Right lobe of liver (tissue), 6 donors: ENCODE measurements around the gene HNRNPH3. TPM values are rescaled to one million over a fixed set of nuclear protein-coding genes. Genes with fewer than 3 reads are reported as not detected.

Experiments
- ATAC-seq, 4 donors: fragments of 200-7000 bp; cut with Tn5 transposase; one replicate each; pipeline ENCODE4 v1.9.1; 2020; ENCODE audit warnings: mild to moderate bottlenecking in 4 of 4, moderate library complexity in 4 of 4
- DNase-seq, 3 donors: peaks; one replicate each; pipeline ENCODE4 v3.0.0-alpha.2; 2020
- H3K27ac ChIP-seq, 3 donors: fragments of 200-600 bp; one replicate each; pipeline ENCODE4 v1.8.0; 2022
- H3K27me3 ChIP-seq, 2 donors: fragments of 200-600 bp; one replicate each; pipeline ENCODE4 v1.8.0; 2022
- H3K36me3 ChIP-seq, 4 donors: fragments of 200-600 bp; sonication (generic) in 1 of 4; one replicate each; pipeline versions ENCODE4 v1.5.1 to v1.8.0; 2017 to 2022; ENCODE audit warnings: control low read depth in 1 of 4
- H3K4me1 ChIP-seq, 4 donors: fragments of 200-600 bp; sonication (generic) in 1 of 4; one replicate each; pipeline versions ENCODE4 v1.5.1 to v1.8.0; 2017 to 2022; ENCODE audit warnings: control low read depth in 1 of 4
- H3K4me3 ChIP-seq, 3 donors: fragments of 200-600 bp; one replicate each; pipeline ENCODE4 v1.8.0; 2022
- H3K9me3 ChIP-seq, 4 donors: fragments of 200-600 bp; sonication (generic) in 1 of 4; one replicate each; pipeline versions ENCODE4 v1.5.1 to v1.8.0; 2017 to 2022; ENCODE audit warnings: control low read depth in 1 of 4
- POLR2A ChIP-seq: fragments of 450-650 bp; IDR thresholded peaks from one replicate; pipeline ENCODE4 v1.6.1; 2017; ENCODE audit warnings: antibody characterized with exemption, mild to moderate bottlenecking
- WGBS: methylation state at CpG from one replicate; pipeline ENCODE4 v1.1.6; 2018; ENCODE audit warnings: low coverage, low lambda C conversion rate; ENCODE audit not compliant: insufficient coverage; ENCODE audit errors: missing lambda C conversion rate; 5-methylcytosine and 5-hydroxymethylcytosine counted together
- intact Hi-C, 2 donors: fragments of 100-400 bp; cut with DNase I; formaldehyde crosslinking; loops; one replicate each; pipeline versions ENCODE4 v1.11.2 to v1.14.1; 2022
- total RNA-seq, 6 experiments: library from RNA; depleted of rRNA in 2 of 6; stranded (reverse); fragments of >200 nt in 2 of 6; fragmentation: NEBNext Ultra II Directional in 3 of 6; extraction: Animal tissue kit (Norgen Biotek cat#: 25700) in 3 of 6; gene quantifications; one replicate each; pipeline versions ENCODE4 v1.1.0 to v1.2.4, GENCODE V29; 2016 to 2023
- TF ChIP-seq, protein P1 (sequence below), 4 donors: fragments of 200-600 bp in 3 of 4; fragments of 450-650 bp in 1 of 4; IDR thresholded peaks; one replicate each; pipeline versions ENCODE4 v1.5.1 to v1.8.0; 2016 to 2022; ENCODE audit warnings: antibody characterized with exemption in 4 of 4, mild to moderate bottlenecking in 2 of 4
- donor health status: DM: no; HTN: yes; CAD: no.
- donor health status: DM: no; HTN: no; CAD: no.
- donor health status: DM: no; HTN: no; CAD: no.
- donor health status: DM: no; HTN: yes; CAD: no.
- donor health status: DM: no; HTN: yes; CAD: no.

Gene HNRNPH3
- total RNA-seq, 6 experiments from 2014 or later, result 13.2 to 40.7 (median 25.3) TPM

GRCh38 chr10:68345621-68346020 lies 13.8 kb downstream of the HNRNPH3 start:
- intact Hi-C loops, result loop anchor here in 1 of 2 donors (5.0 kb wide), 1 partner anchor 133 kb away; no protein-coding TSS in a partner anchor
- H3K9me3 ChIP-seq, result no peaks in the 10 kb centered on the region

DNA sequence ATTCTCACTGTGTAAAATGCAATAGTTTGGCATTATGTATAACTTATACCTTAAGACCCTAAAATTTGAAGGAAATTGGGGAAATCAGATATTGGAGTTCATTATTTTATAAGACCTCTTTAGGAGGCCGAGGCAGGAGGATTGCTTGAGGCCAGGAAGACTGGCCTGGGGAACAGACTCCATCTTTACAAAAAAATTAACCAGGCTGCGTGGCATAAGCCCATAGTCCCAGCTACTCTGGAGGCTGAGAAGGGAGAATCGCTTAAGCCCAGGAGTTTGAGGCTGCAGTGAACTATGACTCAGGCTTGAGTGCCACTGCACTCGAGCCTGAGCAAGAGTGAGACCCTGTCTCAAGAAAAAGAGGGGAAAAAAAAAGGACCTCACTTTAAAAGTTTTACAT lies 14.9 kb downstream of the HNRNPH3 start:
- no peak for ATAC-seq
- intact Hi-C loops, result loop anchor here in 1 of 2 donors (5.0 kb wide), 1 partner anchor 134 kb away; no protein-coding TSS in a partner anchor
- no peak overlapping the region for H3K4me3 ChIP-seq
- no peaks in the 10 kb centered on the region for H3K9me3 ChIP-seq
- TF ChIP-seq, protein P1, sequence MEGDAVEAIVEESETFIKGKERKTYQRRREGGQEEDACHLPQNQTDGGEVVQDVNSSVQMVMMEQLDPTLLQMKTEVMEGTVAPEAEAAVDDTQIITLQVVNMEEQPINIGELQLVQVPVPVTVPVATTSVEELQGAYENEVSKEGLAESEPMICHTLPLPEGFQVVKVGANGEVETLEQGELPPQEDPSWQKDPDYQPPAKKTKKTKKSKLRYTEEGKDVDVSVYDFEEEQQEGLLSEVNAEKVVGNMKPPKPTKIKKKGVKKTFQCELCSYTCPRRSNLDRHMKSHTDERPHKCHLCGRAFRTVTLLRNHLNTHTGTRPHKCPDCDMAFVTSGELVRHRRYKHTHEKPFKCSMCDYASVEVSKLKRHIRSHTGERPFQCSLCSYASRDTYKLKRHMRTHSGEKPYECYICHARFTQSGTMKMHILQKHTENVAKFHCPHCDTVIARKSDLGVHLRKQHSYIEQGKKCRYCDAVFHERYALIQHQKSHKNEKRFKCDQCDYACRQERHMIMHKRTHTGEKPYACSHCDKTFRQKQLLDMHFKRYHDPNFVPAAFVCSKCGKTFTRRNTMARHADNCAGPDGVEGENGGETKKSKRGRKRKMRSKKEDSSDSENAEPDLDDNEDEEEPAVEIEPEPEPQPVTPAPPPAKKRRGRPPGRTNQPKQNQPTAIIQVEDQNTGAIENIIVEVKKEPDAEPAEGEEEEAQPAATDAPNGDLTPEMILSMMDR (IDR thresholded peaks at IDR 0.05), result no peak
- TF ChIP-seq POLR2A, result no peak
- no peaks in the 10 kb centered on the region for H3K4me1 ChIP-seq
- H3K27me3 ChIP-seq, result no peaks in the 10 kb centered on the region
- WGBS, result 88% methylated on average over 4 of the region's 4 CpGs
- peaks cover 0 to 41% (median 24%) of the 10 kb centered on the region in 4 donors for H3K36me3 ChIP-seq
- H3K27ac ChIP-seq, result no peak overlapping the region
- no peak for DNase-seq

More at GRCh38 chr10:68345621-68346020, 13.8 kb downstream of the HNRNPH3 start:
- whole genome bisulfite sequencing, result 90% methylated on average over 4 of the region's 4 CpGs
- DNase-seq (no peak), ATAC-seq (no peak)
- no peak overlapping the region for H3K27ac ChIP-seq
- H3K4me3 ChIP-seq, result no peak overlapping the region
- peaks cover 0 to 51% (median 33%) of the 10 kb centered on the region in 4 donors for H3K36me3 ChIP-seq
- TF ChIP-seq, protein P1 (IDR thresholded peaks at IDR 0.05), result no peak
- no peak for TF ChIP-seq POLR2A
- no peaks in the 10 kb centered on the region for H3K27me3 ChIP-seq
- no peaks in the 10 kb centered on the region for H3K4me1 ChIP-seq

DNA sequence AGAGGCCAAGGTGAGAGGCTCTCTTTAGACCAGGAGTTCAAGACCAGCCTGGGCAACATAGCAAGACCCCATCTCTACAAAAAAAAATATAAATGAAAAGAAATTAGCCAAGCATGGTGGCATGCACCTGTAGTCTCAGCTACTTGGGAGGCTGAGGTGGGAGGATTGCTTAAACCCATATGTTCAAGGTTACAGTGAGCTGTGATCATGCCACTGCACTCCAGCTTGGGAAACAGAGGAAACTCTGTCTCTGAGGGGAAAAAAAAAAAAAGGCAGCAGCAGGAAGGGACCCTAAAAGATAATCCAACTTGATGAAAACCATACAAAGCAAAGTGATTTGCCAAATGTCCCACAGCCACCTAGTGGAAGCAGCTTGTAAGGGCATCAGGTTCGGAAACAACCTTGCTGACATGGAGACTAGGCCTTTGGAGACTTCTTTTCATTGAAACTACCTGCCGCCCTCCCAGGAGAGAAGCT lies 16.4 kb downstream of the HNRNPH3 start:
- Histone ChIP-seq H3K27me3 (no peaks in the 10 kb centered on the region), H3K9me3 (no peaks in the 10 kb centered on the region), H3K4me1 (no peaks in the 10 kb centered on the region), H3K27ac (no peak overlapping the region), H3K36me3 (peaks cover 0 to 40% (median 17%) of the 10 kb centered on the region in 4 donors), H3K4me3 (no peak overlapping the region)
- DNase-seq (peak in 1 of 3 donors; percentile 22), ATAC-seq (peak; percentile 85 to 91 (median 88))
- intact Hi-C loops, result loop anchor here in 1 of 2 donors (5.0 kb wide), 1 partner anchor 136 kb away; no protein-coding TSS in a partner anchor
- TF ChIP-seq POLR2A, result no peak
- TF ChIP-seq, protein P1 (IDR thresholded peaks at IDR 0.05), result peak; percentile 48 to 72 (median 68)
- 25% methylated on average over 1 of the region's 2 CpGs for WGBS

DNA sequence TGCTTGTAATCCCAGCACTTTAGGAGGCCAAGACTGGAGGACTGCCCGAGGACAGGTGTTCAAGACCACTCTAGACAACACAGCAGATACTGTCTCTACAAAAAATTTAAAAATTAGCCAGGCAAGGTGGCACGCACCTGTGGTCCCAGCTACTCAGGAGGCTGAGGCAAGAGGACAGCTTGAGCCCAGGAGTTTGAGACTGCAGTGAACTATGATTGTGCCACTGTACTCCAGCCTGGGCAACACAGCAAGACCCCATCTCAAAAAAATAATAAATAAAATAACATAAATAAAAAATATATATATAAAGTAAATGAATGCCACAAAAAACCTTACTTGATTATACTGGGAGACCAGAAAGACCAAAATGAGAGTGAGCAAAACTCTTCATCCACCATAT lies 21.7 kb downstream of the HNRNPH3 start:
- Histone ChIP-seq H3K27me3 (no peaks in the 10 kb centered on the region), H3K4me3 (no peak overlapping the region), H3K27ac (no peak overlapping the region), H3K9me3 (no peaks in the 10 kb centered on the region), H3K4me1 (no peaks in the 10 kb centered on the region), H3K36me3 (peaks cover 0 to 20% (median 4%) of the 10 kb centered on the region in 4 donors)
- TF ChIP-seq, protein P1 (IDR thresholded peaks at IDR 0.05), result no peak
- no peak for TF ChIP-seq POLR2A
- 88% methylated on average over 2 of the region's 2 CpGs for WGBS
- intact Hi-C loops, result no loop called here
- ATAC-seq (no peak), DNase-seq (no peak)
